Measurements from ENCODE around the gene ACOT4. TPM values are rescaled to one million over a fixed set of nuclear protein-coding genes. Genes with fewer than 3 reads are reported as not detected.

Gene ACOT4, protein sequence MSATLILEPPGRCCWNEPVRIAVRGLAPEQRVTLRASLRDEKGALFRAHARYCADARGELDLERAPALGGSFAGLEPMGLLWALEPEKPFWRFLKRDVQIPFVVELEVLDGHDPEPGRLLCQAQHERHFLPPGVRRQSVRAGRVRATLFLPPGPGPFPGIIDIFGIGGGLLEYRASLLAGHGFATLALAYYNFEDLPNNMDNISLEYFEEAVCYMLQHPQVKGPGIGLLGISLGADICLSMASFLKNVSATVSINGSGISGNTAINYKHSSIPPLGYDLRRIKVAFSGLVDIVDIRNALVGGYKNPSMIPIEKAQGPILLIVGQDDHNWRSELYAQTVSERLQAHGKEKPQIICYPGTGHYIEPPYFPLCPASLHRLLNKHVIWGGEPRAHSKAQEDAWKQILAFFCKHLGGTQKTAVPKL
- total RNA-seq = 1.8 TPM

GRCh38 chr14:73591690-73592449 lies at the start of gene ACOT4:
ACOT4 (plus strand) TSS chr14:73591873; CDS start chr14:73591960, 87 bp downstream.

GRCh38 chr14:73569185-73569958 lies 22.3 kb upstream of the ACOT4 start, which contains the start of gene ACOT2:
ACOT2 (plus strand) TSS chr14:73569213; CDS start chr14:73569241, 28 bp downstream.

DNA sequence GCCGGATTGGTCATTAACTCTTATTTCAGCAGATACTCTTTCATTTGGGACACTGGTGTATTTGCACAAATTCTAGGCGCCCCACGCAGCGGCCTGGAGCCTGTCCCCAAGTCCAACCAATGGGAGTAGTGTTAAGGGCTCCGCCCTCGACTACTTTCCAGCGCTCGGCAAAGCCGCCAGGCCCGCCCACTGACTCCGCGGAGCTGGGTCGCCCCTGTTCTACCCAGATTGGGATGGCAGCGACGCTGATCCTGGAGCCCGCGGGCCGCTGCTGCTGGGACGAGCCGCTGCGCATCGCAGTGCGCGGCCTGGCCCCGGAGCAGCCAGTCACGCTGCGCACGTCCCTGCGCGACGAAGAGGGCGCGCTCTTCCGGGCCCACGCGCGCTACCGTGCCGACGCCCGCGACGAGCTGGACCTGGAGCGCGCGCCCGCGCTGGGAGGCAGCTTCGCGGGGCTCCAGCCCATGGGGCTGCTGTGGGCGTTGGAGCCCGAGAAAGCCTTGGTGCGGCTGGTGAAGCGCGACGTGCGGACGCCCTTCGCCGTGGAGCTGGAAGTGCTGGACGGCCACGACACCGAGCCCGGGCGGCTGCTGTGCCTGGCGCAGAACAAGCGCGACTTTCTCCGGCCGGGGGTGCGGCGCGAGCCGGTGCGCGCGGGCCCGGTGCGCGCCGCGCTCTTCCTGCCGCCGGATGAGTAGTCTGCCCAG lies 20.8 kb downstream of the ACOT4 start, which contains the start of gene ACOT6:
ACOT6 (plus strand) TSS at position 179 of the 707 bp plus-strand sequence; CDS start at position 234, 55 bp downstream.

DNA sequence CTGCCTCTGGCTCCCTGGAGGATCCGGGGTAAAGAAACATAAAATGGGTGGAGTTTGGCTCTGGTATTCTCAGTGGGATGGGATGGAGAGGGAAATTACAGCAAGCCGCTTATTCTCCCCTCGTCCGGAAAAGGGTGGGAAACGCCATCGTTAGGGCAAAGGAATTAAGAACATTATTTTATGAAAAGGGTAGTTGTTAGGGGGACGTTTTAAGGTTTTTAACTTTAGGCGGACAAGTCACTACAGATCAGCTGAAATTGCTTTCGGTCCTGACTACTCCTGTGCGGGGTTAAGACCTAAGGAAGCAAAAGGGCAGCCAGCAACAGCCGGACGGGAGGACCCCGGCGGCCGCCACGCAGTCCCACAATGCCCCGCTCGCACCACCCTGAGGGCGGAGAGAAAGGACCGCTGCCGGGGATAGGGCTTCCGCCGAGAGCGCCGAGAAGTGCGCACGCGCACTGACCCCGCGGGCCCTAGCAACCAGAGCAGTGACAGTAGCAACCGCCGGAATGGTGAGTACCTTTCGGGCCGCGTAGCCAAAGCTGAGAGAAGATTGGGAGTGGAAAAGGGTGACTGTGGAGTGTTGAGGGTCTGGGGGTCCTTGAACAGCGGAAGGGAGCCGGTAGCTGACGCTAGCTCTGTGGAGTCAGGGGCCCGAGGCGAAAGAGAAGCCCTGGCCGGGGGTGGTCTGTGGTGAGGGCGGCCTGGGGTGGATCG lies 53.0 kb downstream of the ACOT4 start, which contains the start of gene DNAL1:
DNAL1 (plus strand) TSS at position 456 of the 717 bp plus-strand sequence; CDS start at position 510, 54 bp downstream.

Other genes starting within 250 kb of the ACOT4 start
- 21.7 TPM for gene NUMB, start 133.3 kb upstream of the ACOT4 start, total RNA-seq
- 20.5 TPM for gene RIOX1, start 100.9 kb upstream of the ACOT4 start, total RNA-seq
- gene ACOT1, start 54.7 kb upstream of the ACOT4 start, total RNA-seq = 1.6 TPM
- 1.6 TPM for gene HEATR4, start 32.9 kb upstream of the ACOT4 start, total RNA-seq
- gene ACOT2, start 22.7 kb upstream of the ACOT4 start, total RNA-seq = 22.8 TPM
- gene ACOT6, start 20.6 kb downstream of the ACOT4 start, total RNA-seq = not detected
- gene DNAL1, start 53.1 kb downstream of the ACOT4 start, total RNA-seq = 38.5 TPM
- 145 TPM for gene PNMA1, start 122.5 kb downstream of the ACOT4 start, total RNA-seq